Gastroesophageal sphincter (tissue), 3 donors: ENCODE measurements around the gene PRKN.

Source experiments
- CTCF ChIP-seq, 4 experiments: fragments of 200-600 bp in 2 of 4; fragments of 450-650 bp in 2 of 4; sonication (generic) in 1 of 4; IDR thresholded peaks; one replicate each; pipeline ENCODE4 v1.5.1; 2017 to 2019; ENCODE audit warnings: antibody characterized with exemption in 4 of 4, mild to moderate bottlenecking in 2 of 4, moderate library complexity in 2 of 4
- EP300 ChIP-seq: sonication (generic); formaldehyde crosslinking; IDR thresholded peaks from one replicate; pipeline ENCODE4 v1.6.1; 2017; ENCODE audit warnings: antibody characterized with exemption, mild to moderate bottlenecking
- POLR2A ChIP-seq, 2 donors: fragments of 450-650 bp; IDR thresholded peaks; one replicate each; pipeline ENCODE4 v1.6.1; 2017; ENCODE audit warnings: antibody characterized with exemption in 2 of 2, mild to moderate bottlenecking in 2 of 2, moderate library complexity in 1 of 2

- TF ChIP-seq POLR2A (IDR thresholded peaks at IDR 0.05) (no peak), CTCF (IDR thresholded peaks at IDR 0.05) (no peak), EP300 (no peak)
These were observed 38.7 kb downstream of the PRKN start for GRCh38 chr6:162688751-162689345.
